ENCODE data around the gene C1orf210.

DNA sequence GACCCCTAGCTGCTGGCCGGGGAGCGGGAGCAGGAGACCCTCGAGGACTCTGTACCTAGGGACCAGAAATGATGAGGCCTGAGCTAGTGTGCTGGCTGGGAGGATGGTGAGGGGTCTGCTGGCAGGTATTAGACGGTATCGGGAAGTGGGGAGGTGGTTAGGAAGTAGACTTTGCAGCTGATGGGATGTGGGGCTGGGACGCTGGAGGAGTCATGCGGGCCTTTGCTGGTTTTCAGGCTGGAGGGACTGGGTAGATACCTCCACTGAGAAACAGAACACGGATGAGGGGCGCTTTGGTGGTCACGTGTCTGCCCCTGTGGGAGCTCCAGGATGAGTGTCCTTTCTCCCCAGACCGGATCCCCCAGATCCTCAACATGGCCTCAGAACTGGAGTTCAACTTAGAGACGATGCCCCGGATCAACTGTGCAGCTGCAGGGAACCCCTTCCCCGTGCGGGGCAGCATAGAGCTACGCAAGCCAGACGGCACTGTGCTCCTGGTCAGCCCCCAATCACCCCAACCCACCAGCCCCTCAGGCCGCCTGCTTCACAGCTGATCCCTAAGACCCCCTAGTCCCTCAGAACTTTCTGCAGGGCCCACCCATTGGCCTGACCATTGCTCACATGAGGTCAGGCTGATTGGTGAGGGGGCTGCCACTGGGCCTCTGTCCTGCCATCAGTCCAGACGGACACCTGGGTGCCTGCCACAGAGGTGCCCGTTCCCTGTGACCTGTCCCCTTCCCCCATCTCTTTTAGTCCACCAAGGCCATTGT lies 23.4 kb upstream of the C1orf210 start:
- TF ChIP-seq YY1 (IDR thresholded peaks at IDR 0.05; ENCODE audit: insufficient read depth, insufficient read length) (no peak), ZNF274 (IDR thresholded peaks at IDR 0.05; ENCODE audit: low read depth, low read length) (no peak), SUZ12 (IDR thresholded peaks at IDR 0.05; ENCODE audit: extremely low read depth, insufficient read depth, insufficient read length) (no peak)

Data from NT2/D1 (cell line).